NCI-H128 (cell line): ENCODE measurements around the gene ZBP1.

Source experiments
- DNase-seq: peaks from one replicate; lab custom pipeline; 2025; ENCODE audit not compliant: unreplicated experiment; lab: John Stamatoyannopoulos, UW

Gene ZBP1

DNA sequence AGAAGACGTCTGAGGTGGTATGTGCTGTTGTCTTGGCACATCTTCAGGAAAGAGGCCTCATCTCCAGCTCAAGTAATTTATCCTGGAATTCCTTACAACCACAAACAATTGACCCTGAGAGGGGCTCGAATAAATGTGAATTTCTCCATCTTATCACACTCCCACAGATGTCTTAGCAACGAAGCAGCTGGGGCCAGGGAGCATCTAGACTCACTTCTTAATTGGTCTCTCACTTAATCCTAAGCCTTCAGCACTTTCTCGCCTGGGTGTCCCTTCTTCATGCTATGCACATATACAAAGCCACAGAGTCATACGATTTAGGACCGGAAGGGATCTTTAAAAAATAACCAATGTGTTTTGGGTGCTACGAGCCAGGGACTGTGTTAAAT lies 32.2 kb downstream of the ZBP1 start:
- DNase-seq = no peak

DNA sequence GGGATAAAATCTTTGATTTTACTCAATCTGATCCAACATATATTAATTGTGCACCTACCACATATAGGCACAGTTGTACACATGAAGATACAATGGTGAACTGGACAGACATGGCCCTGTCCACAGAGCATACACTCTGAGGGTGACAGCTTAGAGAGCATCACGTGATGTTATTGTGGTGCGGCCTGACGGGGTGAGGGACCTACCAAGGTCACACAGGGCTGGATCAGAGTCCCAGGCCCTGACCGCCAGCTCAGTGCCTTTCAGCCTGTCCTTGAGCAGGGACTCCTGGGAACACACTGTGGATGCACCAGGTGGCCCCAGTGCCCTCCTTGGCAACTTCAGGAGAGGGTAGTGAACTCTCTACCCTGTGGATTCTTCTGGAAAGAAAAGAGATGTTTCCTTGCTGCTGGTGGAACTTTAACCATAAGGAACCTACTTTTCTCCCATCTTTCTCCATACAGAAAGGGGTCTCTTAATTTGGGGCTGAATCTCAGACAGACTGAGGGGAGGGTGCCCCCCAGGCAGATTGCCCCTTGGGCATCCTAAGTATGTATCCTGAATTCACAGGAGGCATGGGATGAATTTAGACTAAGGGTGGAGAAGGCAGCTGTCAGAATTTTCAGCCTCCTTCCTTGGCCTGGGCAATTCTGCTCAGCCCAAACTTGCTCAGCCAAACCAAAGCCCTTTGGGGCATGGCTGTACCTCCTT lies 32.8 kb downstream of the ZBP1 start:
- DNase-seq = no peak

DNA sequence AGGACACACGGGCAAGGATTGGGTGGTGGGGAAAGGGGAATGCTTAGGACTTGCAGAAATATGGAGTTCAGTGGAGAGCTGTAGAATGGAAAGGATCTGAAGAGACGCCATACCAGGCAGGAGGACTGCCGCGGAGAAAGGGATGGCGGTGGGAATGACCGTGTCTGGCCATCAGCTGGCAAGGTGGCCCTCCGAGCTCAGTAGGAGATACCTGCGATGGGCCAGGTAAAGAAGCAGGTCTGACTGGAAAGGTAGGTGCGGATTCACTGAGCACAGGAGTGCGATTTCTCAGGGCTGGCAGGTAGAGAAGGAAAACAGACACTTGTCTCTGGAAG lies 33.3 kb downstream of the ZBP1 start:
- no peak for DNase-seq

DNA sequence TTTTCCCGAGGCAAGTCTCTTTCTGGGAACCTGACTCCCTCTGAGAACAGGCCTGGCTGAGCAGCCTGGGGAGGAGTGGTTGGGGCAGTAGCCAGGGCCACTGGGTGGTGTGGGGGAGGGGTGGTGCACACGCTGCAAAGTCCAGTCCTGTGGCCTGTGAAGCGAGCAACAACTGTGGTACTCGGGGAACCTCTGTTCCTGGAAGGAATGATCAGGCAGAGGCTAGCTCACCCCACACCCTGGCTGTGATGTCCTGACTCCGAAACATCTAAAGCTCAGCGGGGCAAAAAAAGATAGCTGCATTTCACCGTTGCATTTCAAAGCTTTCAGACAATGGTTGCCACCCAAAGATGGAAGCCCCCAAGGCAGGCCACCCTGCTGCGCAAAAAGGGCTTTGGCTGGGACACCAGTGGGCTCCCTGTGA lies 33.8 kb downstream of the ZBP1 start:
- no peak for DNase-seq

DNA sequence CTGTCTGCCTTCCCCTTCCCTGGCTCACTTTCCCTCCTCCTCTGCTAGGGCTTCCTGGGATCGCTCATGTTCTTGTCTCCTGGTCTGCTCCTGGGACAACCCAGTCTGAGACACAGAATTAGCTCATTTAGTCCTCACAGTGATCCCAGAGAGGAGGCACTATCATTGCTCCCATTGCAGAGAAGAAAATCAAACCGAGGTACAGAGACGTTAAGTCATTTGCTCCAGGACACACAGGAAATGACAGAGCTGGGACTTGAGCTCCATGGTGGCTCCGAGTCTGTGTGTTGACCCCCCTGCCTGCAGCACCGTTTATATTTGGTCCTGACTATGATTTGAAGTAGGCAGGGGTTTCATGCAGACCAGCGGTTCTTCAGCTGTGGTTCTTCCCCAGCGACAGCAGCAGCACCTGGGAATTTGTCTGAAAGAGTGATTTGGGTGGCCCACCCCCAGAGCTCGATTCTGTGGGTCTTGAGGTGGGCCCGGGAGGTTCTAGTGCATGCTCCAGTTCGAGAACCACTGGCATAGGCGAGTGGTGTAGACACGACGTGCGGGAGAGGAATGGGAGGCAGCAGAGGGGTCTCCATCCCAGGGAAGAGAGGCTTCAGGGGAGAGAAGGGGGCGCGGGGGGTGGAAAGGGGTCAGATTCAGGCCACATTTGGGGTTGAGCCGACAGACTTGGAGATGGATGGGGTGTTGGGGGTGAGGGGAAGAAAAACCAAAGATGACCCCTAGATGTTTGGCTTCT lies 34.6 kb downstream of the ZBP1 start:
- DNase-seq = no peak

DNA sequence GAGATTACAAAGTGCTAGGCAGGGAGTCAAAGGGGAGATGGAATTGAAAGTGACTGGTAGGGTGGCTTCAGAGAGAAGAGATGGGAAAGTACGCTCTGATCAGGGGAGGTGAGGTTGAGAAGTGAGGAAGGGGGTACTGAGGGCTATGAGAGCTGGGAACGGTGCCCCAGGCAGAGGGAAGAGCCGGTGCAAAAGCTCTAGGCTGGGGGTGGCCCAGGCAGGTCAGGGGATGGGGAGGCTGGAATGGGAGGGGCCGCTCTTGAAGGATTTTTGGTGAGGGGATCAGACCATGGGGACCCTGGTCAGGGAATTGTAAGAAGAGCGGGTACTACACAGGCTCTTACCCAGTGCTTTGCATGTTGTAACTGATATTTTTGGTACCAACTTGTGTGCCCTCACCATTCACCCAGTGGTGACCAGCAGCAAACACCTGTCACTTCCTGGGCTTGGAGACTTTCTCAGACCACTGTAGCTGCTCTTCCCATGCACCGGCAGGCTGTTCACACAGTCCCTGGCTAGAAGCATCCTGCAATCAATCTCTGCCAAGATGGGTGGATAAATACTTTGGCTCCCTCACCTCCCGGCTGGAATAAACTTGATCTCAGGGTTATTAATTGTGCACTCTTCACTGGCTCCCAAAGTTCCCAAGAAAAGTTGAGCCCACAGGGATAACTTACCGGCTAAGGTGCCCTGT lies 35.3 kb downstream of the ZBP1 start:
- no peak for DNase-seq

DNA sequence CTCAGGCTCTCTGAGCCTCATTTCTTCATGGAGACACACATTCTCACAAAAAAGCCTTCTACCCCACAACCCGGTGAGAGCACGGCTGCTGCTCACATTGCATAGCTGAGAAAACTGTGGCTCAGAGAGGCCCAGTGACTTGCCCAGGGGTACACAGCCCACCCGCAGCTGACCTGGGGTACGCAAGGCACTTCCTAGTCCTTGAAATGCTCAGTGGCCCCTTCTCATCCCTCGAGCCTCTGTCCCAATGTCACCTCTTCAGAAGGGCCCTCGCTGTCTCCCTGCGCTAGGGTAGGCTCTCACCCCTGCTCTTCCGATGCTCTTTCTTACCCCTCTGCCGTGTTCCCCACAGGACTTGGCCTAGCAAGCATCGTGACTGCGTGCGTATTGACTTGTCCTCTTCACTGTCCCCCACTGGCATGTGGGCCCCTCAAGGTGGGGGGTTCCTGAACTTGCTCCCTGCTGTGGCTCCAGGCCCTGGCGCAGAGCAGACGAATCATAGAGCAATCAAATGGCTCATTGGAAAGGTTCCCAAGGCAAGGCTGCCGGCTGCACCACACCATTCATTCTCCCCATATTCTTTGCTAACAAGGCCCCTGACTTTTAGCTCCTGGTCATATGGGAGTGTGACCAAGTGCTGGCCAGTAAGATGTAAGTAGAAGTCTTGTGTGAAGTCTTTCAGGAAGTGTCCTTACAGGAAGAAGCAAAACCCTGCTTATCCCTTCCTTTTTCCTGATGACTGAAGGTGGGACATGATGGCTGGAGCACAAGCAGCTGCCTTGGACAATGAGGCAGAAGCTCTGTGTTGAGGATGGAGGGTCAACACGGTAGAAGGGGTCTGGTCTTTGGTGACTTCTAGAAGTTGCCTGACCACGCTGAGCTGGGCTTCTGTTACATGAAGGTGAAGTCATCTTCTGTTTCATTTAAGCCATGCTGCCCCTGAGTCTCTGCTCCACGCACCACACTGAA lies 36.7 kb downstream of the ZBP1 start:
- no peak for DNase-seq

DNA sequence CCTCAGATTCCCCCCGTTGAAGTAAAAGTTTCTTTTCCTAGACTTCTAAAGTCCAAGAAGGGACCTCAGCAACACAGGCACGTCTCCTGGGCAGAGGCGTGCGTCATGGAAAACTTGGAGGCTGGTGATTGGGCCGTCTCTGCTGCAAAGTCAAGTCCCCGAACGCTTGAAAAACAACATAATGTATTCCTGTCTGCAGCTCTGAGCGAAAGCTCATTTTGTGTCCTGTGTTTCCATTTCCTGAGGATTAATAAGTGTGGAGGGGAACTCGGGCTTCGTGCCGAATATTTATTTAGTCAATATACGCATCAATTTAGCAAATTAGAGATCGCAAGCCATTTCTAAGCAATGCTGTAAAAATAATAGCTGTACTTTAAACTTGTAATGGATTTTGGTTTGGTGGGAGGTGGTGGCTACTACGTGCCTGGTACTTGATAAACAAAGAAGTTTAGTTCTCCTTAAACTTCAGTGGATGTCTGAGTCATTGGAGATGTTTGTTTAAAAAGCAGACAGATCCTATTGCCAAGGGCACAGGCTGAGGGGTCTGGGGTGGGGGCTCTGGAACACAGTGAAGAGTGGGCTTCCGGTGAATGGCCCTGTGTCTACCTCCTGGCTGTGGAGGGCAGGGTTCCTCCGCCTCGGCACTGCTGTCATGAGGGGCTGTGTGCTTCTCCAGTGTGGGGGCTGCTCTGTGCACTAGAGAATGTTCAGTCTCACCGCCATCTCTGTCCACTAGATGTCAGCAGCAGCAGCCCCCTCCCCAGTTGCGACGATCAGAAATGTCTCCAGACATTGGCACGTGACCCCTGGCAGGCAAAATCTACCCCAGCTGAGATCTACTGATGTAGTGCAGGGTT lies 37.6 kb downstream of the ZBP1 start:
- no peak for DNase-seq

DNA sequence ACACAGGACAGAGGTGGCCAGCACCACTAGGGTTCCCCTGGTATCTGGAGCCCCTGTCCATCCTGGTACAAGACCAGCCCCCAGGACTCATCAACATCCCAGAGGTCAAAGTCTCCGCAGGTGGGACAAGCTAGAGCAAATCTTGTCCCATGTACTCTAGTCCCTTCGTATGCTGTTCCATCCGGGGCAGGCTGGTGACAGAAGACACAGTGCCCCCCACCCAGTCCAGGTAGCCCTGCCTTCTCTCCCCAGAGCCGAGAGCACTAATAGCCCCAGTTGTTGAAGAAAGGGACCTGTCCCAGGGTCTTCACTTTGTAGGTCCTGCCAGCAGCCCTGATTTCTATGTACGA lies 38.2 kb downstream of the ZBP1 start:
- no peak for DNase-seq

DNA sequence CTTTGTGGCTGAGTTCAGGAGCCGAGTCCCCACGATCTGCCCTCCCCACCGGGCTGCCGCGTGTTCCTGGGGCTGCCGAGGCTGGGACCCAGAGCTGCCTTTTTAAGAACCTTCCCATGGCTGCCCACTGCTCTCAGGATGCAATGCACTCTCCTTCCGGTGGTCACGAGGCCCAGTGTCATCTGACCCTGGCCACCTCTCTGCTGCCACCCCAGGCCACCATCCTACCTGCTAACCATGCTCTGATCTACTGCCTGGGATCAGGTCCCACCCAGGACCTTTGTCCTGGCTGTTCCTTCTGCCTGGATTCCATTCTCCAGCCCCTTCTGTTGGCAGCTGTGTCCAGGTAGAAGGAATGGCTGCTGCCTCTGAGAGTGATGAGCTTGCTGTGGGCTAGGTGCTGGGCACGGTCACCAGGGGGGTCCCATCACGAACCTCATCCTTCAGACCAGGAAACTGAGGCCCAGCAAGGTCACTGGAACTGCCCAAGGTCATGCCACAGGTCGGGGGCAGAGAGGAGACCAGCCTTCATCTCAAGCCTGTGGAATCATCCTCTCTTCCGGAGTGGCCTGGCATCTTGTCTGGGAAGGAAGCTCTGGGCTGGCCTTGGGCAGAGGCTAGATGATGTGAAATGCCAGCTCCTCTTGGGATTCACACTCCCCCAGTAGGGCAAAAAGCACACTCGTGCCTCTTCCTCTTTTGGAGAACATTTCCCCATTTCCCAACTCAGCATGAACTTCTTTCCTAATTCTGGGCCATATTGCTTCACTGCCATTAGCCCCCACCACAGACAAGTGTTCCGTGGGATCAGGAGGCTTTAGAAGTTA lies 38.8 kb downstream of the ZBP1 start:
- no peak for DNase-seq

DNA sequence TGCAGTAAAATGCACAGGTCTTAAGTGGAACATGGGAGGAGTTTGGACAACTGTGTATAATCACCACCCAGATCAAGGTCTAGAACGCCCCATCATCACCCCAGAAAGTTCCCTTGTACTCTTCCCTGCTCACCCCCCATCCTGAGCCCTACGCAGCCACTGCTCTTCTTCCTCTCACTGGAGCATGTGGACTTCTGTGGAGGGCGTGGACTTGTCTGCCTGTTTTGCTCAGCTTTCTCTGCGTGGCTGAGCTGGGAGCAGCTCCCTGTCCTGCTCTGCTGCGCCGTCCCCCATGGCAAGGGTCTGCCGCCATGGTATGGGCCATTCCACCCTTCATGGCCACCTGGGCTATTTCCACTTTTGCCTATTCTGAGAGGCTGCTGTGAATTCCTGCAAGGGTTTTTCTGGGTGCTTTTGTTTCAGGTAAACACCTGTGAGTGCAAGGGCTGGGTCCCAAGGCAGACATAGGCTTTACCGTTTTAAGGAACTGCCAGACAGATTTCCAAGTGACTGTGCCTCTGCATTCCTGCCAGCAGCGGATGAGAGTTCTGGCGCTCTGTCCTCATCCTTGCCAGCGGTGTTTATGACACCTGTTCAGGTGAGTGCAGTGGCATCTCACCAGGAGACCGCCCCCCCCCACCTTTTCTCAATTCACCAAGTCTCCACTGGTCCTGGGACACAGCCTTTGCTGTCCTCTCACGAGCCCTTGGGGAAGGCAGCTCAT lies 39.6 kb downstream of the ZBP1 start:
- DNase-seq = no peak

DNA sequence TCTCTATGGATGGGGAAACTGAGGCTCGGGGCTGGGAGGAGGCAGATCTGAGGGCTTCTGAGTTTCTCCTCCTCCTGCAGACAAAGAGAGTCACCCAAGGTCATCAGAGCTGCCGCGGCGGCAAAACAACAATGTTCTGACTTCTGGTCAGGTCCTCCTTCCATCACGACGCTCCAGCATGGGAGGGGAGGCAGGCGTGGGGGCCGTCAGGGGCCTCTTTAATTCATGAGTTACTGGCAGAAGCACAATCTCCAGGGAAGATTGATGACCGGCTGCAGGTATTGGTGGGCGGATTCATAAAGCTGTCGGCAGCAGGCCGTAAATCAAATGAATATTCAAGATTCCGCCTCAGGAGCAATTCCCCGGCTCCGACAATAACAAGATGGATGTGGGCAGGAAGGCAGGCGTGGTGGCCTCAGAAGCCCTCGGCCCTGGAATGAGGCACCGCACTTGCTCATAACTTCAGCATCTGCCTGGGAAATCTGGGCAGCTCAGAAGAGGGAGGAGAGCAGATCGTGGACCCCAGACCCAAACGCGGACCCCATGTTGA lies 40.3 kb downstream of the ZBP1 start:
- DNase-seq = no peak

DNA sequence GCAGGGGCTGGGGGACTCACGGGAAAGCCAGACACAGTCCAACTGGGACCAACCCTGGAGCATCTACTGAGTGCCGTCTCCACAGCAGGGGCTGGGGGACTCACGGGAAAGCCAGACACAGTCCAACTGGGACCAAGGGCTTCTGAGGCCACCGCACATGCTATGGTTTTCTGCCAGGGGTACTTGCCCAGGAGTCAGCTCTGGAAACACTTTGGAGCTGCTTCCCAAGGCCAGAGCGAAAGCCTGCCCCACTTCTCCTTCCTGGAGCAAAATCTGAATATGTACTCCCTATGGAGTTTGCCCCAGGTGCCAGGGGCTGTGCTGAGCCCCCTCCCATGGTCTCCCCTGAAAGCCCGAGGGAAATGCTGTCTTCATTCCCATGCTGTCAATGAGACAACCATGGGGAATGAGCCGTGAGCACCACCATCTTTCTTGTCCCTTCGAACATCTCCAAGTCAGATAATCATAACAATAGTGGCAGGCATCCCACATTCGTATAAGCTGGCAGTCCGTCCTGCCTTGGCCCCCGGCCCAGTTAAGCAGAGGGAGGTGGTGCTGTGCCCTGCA lies 40.8 kb downstream of the ZBP1 start:
- DNase-seq = no peak

DNA sequence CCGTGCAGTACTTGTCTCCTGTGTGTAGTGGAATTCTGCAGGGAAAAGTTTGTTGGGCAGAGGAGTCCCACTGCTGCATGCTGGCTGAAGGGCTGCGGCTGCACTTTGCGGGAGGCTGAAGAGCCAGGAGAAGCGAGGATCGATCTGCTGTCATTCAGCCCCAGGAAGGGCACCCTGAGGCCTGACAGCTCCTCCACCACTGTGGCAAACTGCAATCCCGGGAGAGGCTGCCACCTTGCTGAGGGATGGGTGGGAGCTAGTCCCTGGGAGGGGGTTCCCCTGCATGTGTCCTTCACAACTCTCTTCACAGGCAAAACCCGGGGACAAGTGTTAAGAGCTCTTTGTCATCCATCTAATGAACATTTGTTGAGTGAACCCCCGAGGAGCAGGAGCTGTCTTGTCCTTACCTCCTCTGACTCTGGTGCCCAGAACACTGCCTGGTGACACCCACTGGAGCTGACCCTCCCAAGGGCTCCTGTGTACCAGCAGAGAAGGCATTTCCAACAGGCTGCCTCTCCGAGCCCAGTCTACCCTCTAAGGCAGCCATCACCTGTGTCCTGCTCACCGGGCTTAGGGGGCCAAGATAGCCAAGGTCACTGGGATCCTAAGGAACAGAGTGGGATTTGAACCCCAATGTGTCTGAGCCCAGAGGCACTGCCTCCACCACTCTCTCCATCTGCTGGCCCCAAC lies 41.6 kb downstream of the ZBP1 start:
- no peak for DNase-seq

DNA sequence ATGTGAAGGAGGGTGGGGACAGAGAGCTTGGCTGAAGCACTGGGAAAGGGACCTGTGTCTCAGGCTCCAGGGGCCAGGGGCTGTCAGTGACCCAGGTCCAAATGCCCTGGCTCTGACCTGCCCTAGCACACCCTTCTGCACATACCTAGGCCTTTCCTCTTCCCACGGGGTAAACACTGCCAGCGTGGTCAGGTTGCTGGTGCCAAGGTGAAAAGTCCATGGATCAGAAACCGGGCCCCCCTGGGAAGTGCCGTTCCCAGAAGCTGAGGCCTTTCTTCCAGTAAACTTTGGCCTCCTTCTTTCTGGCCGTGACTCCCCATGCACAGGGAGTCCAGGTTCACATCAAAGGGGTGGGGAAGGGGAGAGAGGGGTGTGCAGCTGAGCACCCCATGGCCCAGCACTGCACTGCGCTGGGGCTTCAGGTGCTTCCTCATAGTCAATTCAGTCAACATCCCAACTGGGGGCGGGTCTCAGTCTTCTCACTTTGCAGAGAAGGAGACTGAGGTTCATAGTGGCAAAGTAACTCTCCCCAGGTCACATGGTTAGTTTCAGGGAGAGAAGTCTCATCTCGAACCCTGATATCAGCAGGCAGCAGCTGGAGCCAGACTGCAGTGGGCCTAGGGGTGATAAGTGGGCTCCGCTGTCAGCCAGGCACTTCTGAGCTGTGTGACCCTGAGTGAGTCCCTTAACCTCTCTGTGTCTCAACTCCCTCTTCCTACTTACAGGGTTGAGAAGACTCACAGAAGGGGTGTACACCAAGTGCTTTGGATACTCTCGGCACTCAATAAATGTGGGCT lies 42.3 kb downstream of the ZBP1 start:
- no peak for DNase-seq

DNA sequence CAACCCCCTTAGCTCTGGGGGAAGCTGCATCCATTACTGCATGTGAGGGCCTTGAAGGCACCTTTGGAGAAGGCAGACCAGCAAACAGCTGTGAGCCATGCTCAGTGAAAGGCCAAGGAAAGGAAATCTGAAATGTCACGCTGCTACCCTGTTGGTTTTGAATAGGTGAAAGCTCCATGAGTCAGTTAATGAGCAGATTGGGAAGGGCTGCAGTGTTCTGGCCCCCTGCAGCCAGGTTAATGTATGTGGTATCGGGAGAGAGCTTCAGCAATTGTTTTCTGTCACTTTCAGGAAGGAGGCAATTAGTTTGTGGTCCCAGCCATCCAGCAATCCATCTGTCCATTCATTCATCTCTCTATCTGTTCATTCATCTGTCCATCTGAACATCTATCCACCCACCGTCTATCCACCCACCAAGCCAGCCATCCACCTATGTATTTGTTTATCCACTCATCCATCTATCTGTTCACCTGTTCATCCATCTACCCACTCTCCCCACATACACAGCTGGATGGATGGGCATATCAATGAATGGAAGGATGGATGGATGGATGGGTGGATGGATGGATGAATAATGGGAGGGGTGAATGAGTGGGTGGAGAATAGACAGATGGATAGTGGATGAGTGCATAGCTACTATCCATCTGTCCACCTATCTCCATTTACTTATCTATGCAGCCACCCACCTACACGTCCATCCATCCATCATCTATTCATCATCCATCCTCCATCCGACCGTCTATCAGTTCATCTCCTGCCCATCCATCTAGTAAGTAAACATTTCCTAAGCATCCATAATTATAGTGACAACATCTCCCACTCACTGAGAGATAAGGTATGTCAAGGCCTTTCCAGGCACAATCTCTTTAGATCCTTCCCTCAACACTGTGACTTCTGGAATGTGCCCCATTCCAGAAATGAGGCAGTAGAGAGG lies 43.3 kb downstream of the ZBP1 start:
- DNase-seq = no peak
